Esophagus squamous epithelium (tissue), 5 donors: ENCODE measurements around the gene LIN28B. TPM values are rescaled to one million over a fixed set of nuclear protein-coding genes. Genes with fewer than 3 reads are reported as not detected.

Source experiments
- DNase-seq: peaks from one replicate; lab custom pipeline; 2025; lab: John Stamatoyannopoulos, UW
- H3K27ac ChIP-seq, 4 donors: fragments of 200-600 bp; sonication (generic); one replicate each; pipeline ENCODE4 v1.5.1; 2016 to 2019; ENCODE audit warnings: mild to moderate bottlenecking in 1 of 4
- H3K27me3 ChIP-seq, 4 donors: fragments of 200-600 bp; sonication (generic); 1 replicate in 3 of 4; 2 replicates in 1 of 4; pipeline versions ENCODE4 v1.5.1 to v1.6.0; 2017 to 2021; ENCODE audit warnings: antibody characterized with exemption in 1 of 4
- H3K36me3 ChIP-seq, 3 donors: fragments of 200-600 bp; sonication (generic); one replicate each; pipeline ENCODE4 v1.5.1; 2016 to 2019
- H3K4me1 ChIP-seq, 3 donors: fragments of 200-600 bp; sonication (generic); one replicate each; pipeline ENCODE4 v1.5.1; 2017 to 2019
- H3K4me3 ChIP-seq, 4 donors: fragments of 200-600 bp; sonication (generic); 1 replicate in 3 of 4; 2 replicates in 1 of 4; pipeline ENCODE4 v1.5.1; 2016 to 2019; ENCODE audit warnings: mild to moderate bottlenecking in 2 of 4, moderate library complexity in 1 of 4
- H3K9me3 ChIP-seq, 3 donors: fragments of 200-600 bp; sonication (generic); one replicate each; pipeline ENCODE4 v1.5.1; 2016 to 2019
- POLR2A ChIP-seq, 4 donors: fragments of 450-650 bp; IDR thresholded peaks; one replicate each; pipeline ENCODE4 v1.6.1; 2017; ENCODE audit warnings: antibody characterized with exemption in 4 of 4, mild to moderate bottlenecking in 4 of 4, moderate library complexity in 3 of 4
- WGBS, 2 donors: methylation state at CpG; one replicate each; pipeline ENCODE4 v1.1.5; 2018; 5-methylcytosine and 5-hydroxymethylcytosine counted together
- intact Hi-C: fragments of 100-400 bp; cut with DNase I; formaldehyde crosslinking; loops from one replicate; pipeline ENCODE4 v1.15.0; 2022
- total RNA-seq, 4 donors: library from RNA; depleted of rRNA; stranded (reverse); fragments of >200 nt; gene quantifications; one replicate each; pipeline ENCODE4 v1.1.0, GENCODE V29; 2016
- TF ChIP-seq, protein P1 (sequence below), 6 experiments: fragments of 450-650 bp in 4 of 6; fragments of 200-600 bp in 2 of 6; sonication (generic) in 2 of 6; IDR thresholded peaks; one replicate each; pipeline ENCODE4 v1.5.1; 2016 to 2019; ENCODE audit warnings: antibody characterized with exemption in 6 of 6, mild to moderate bottlenecking in 4 of 6, moderate library complexity in 4 of 6
- donor health status: DM: yes; HTN: yes; CAD: no.

Gene LIN28B
- total RNA-seq, 4 donors from 2014 or later: not detected

DNA sequence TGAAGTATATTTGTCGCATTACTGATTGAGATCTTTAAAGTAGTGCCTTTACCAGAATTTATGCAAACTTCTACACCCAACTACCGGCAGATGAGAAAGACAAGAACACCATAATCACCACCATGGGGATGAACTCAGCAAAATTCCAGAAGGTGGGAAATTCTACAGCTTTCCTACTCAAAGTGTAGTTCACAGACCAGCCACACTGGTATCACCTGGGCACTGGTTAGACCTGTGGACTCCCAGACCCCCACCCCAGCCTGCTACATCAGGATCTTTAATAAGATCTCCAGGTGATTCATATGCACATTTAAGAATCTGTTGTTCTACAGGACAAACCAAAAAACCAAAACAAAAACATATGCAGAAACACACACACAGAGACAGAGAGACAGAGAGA lies 155.0 kb downstream of the LIN28B start:
- TF ChIP-seq POLR2A (IDR thresholded peaks at IDR 0.05): no peak
- TF ChIP-seq, protein P1, sequence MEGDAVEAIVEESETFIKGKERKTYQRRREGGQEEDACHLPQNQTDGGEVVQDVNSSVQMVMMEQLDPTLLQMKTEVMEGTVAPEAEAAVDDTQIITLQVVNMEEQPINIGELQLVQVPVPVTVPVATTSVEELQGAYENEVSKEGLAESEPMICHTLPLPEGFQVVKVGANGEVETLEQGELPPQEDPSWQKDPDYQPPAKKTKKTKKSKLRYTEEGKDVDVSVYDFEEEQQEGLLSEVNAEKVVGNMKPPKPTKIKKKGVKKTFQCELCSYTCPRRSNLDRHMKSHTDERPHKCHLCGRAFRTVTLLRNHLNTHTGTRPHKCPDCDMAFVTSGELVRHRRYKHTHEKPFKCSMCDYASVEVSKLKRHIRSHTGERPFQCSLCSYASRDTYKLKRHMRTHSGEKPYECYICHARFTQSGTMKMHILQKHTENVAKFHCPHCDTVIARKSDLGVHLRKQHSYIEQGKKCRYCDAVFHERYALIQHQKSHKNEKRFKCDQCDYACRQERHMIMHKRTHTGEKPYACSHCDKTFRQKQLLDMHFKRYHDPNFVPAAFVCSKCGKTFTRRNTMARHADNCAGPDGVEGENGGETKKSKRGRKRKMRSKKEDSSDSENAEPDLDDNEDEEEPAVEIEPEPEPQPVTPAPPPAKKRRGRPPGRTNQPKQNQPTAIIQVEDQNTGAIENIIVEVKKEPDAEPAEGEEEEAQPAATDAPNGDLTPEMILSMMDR (IDR thresholded peaks at IDR 0.05): no peak

DNA sequence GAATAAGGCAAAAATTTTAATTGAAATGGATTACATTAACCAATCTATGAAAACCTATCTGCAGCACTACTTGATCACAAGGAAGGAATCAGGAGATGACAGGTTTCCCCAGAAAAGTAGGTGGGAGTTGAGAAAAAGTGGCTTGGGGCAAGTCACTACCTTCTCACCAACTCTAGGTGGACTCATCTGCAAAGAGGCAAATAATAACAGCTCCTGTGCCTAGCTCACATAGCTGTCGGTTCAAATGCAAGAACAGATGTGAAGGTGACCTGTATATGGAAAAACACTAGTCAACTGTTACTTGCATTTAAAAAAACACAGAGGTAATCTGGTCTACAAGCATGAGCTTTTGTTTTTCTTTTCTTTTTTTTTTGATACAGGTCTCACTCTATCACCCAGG lies 155.7 kb downstream of the LIN28B start:
- no peaks in the 10 kb centered on the region for H3K27me3 ChIP-seq
- no peak overlapping the region for H3K27ac ChIP-seq
- no peak overlapping the region for H3K4me3 ChIP-seq
- TF ChIP-seq POLR2A (IDR thresholded peaks at IDR 0.05): no peak
- intact Hi-C loops: no loop called here
- WGBS, 2 donors: 74 to 94% methylated on average over 1 of the region's 1 CpG
- H3K9me3 ChIP-seq: no peaks in the 10 kb centered on the region
- no peak for DNase-seq
- no peaks in the 10 kb centered on the region for H3K4me1 ChIP-seq
- peaks cover 0 to 5% (median 0%) of the 10 kb centered on the region in 3 donors for H3K36me3 ChIP-seq

More for the DNA sequence above, 155.0 kb downstream of the LIN28B start:
- WGBS, 2 donors: 89 to 100% methylated on average over 2 of the region's 2 CpGs
- Histone ChIP-seq H3K4me3 (no peak overlapping the region), H3K27me3 (no peaks in the 10 kb centered on the region), H3K9me3 (no peaks in the 10 kb centered on the region), H3K36me3 (no peaks in the 10 kb centered on the region), H3K27ac (no peak overlapping the region), H3K4me1 (no peaks in the 10 kb centered on the region)
- intact Hi-C loops: no loop called here
- DNase-seq: no peak

DNA sequence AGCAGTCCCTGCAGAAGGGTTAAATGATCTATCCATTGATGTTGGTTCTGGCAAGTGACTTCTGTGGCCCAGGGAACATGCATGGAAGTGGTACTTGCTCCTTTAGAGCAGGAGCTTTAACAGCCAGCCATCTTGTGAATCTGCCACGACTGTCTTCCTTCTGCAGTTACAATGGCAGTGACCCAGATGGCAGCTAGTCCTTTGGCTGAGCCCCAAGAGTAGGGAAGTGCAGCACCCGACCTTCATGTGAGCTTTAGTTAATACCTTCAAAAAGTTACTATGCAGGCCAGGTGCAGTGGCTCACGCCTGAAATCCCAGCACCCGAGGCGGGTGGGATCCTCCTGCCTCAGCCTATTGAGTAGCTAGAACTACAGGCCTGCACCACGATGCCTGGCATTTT lies 156.5 kb downstream of the LIN28B start:
- H3K27me3 ChIP-seq: no peaks in the 10 kb centered on the region
- no peak overlapping the region for H3K27ac ChIP-seq
- intact Hi-C loops: no loop called here
- peaks cover 0 to 7% (median 0%) of the 10 kb centered on the region in 3 donors for H3K36me3 ChIP-seq
- H3K4me3 ChIP-seq: no peak overlapping the region
- 71 to 81% methylated on average over 5 of the region's 6 CpGs for WGBS, 2 donors
- no peaks in the 10 kb centered on the region for H3K9me3 ChIP-seq
- H3K4me1 ChIP-seq: no peaks in the 10 kb centered on the region
- no peak for DNase-seq
- TF ChIP-seq POLR2A (IDR thresholded peaks at IDR 0.05): no peak
- TF ChIP-seq, protein P1 (IDR thresholded peaks at IDR 0.05): no peak

DNA sequence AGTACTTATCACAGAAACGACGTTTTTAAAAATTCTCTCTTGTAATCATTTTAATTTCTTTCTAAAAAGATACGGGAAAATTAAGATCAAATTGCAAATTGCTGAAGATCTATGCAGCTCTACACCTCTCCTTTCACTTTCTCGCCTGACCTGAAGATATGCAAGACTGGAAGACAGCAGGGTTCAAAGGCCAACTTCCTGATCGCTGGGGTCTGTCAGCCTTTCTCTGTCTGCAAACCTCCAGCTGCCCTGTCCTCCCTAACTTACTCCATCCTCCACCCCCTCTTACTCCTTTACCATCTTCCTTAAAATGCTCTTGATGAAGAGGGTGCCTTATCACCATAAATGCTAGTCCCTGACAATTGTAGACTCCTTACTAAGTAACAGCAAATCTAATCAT lies 159.2 kb downstream of the LIN28B start:
- intact Hi-C loops: no loop called here

DNA sequence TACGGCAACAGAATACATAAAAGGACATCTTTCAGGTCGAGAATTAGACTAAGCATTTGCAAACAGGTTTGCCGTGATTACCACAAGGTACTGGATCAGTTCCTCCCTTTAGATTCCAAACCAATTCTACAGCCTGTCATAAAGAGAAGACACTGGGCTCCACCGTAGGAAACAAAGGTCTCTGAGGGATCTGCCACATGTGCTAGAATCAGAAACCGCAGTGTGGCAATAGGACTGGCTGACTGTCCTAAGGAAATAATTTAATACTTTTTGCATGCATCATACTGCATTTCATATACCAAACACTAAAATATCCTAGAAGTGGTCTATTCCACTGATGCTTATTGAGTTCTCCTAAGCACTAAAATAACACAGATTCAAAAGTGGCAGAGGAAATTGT lies 163.7 kb downstream of the LIN28B start:
- DNase-seq: no peak
- no peaks in the 10 kb centered on the region for H3K4me1 ChIP-seq
- no peaks in the 10 kb centered on the region for H3K27me3 ChIP-seq
- H3K4me3 ChIP-seq: no peak overlapping the region
- peaks cover 0 to 7% (median 0%) of the 10 kb centered on the region in 3 donors for H3K36me3 ChIP-seq
- WGBS, 2 donors: 85 to 86% methylated on average over 5 of the region's 5 CpGs
- intact Hi-C loops: no loop called here
- H3K9me3 ChIP-seq: no peaks in the 10 kb centered on the region
- H3K27ac ChIP-seq: no peak overlapping the region
- TF ChIP-seq, protein P1 (IDR thresholded peaks at IDR 0.05): no peak
- TF ChIP-seq POLR2A (IDR thresholded peaks at IDR 0.05): no peak

More for the DNA sequence above, 159.2 kb downstream of the LIN28B start:
- Histone ChIP-seq H3K4me3 (no peak overlapping the region), H3K4me1 (no peaks in the 10 kb centered on the region), H3K9me3 (no peaks in the 10 kb centered on the region), H3K27me3 (no peaks in the 10 kb centered on the region), H3K36me3 (peaks cover 0 to 7% (median 0%) of the 10 kb centered on the region in 3 donors), H3K27ac (no peak overlapping the region)
- TF ChIP-seq, protein P1 (IDR thresholded peaks at IDR 0.05): no peak
- TF ChIP-seq POLR2A (IDR thresholded peaks at IDR 0.05): no peak
- WGBS, 2 donors: 75 to 78% methylated on average over 5 of the region's 5 CpGs
- DNase-seq: no peak

DNA sequence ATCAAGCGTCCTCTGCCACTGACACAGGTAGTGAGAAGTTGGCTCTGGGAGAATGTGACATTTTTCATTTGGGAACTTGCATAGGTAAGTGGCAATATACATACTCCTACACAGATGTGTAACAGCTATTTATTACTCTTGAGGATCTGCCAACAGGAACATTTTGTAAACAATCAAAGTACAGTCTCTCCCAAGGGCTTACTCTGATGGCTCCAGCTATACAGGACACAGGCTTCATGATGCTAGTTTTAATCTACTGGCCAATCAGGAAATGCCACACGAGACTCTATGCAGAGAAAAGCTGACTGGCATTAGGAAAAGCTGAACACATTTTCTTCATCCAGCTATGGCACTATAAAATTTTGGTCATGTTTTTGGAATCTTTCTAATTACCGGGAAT lies 165.1 kb downstream of the LIN28B start:
- H3K9me3 ChIP-seq: no peaks in the 10 kb centered on the region
- H3K4me1 ChIP-seq: no peaks in the 10 kb centered on the region
- H3K27ac ChIP-seq: no peak overlapping the region
- intact Hi-C loops: no loop called here
- TF ChIP-seq, protein P1 (IDR thresholded peaks at IDR 0.05): no peak
- TF ChIP-seq POLR2A (IDR thresholded peaks at IDR 0.05): no peak
- DNase-seq: no peak
- 66 to 84% methylated on average over 3 of the region's 3 CpGs for WGBS, 2 donors
- H3K36me3 ChIP-seq: peaks cover 0 to 7% (median 0%) of the 10 kb centered on the region in 3 donors
- no peak overlapping the region for H3K4me3 ChIP-seq
- no peaks in the 10 kb centered on the region for H3K27me3 ChIP-seq
